Measurements from ENCODE around the gene FREM2. TPM values are rescaled to one million over a fixed set of nuclear protein-coding genes. Genes with fewer than 3 reads are reported as not detected.

Gene FREM2
- total RNA-seq, 2 experiments from 2014 or later = not detected

- ChIA-PET CTCF (no interaction called here), POLR2A (no interaction called here)
- ATAC-seq (no peak), DNase-seq (no peak)
- H3K27ac Mint-ChIP-seq = no peak overlapping the region
- no peak overlapping the region for H3K4me3 Mint-ChIP-seq
- H3K4me1 Mint-ChIP-seq (ENCODE audit: low read depth) = no peaks in the 10 kb centered on the region
- no peaks in the 10 kb centered on the region for H3K9me3 Mint-ChIP-seq
- no peaks in the 10 kb centered on the region for H3K36me3 Mint-ChIP-seq (ENCODE audit: low read depth)
- no peak for TF ChIP-seq CTCF (IDR thresholded peaks at IDR 0.05)
- intact Hi-C loops (cut with micrococcal nuclease) = no loop called here
- peaks cover 5% of the 10 kb centered on the region for H3K27me3 Mint-ChIP-seq
Measured at GRCh38 chr13:38733146-38733545, 46.3 kb downstream of the FREM2 start.

GRCh38 chr13:38735665-38736440 lies 49.0 kb downstream of the FREM2 start:
- Mint-ChIP-seq H3K4me1 (ENCODE audit: low read depth) (no peaks in the 10 kb centered on the region), H3K27ac (no peak overlapping the region), H3K36me3 (ENCODE audit: low read depth) (no peaks in the 10 kb centered on the region), H3K4me3 (no peak overlapping the region), H3K9me3 (peaks cover 2% of the 10 kb centered on the region), H3K27me3 (peaks cover 7% of the 10 kb centered on the region)
- ATAC-seq = no peak
- DNase-seq = no peak
- CTCF ChIA-PET = no interaction called here
- POLR2A ChIA-PET = no interaction called here
- TF ChIP-seq CTCF (IDR thresholded peaks at IDR 0.05) = no peak
- intact Hi-C loops (cut with micrococcal nuclease) = no loop called here

- Mint-ChIP-seq H3K4me3 (no peak overlapping the region), H3K4me1 (ENCODE audit: low read depth) (no peaks in the 10 kb centered on the region), H3K9me3 (peaks cover 1% of the 10 kb centered on the region), H3K27me3 (peaks cover 2% of the 10 kb centered on the region), H3K36me3 (ENCODE audit: low read depth) (no peaks in the 10 kb centered on the region), H3K27ac (no peak overlapping the region)
- ChIA-PET CTCF (no interaction called here), POLR2A (no interaction called here)
- intact Hi-C loops (cut with micrococcal nuclease) = no loop called here
- no peak for ATAC-seq
- TF ChIP-seq CTCF (IDR thresholded peaks at IDR 0.05) = no peak
- DNase-seq = no peak
Measured at GRCh38 chr13:38743466-38743865, 56.6 kb downstream of the FREM2 start.

- Mint-ChIP-seq H3K36me3 (ENCODE audit: low read depth) (no peaks in the 10 kb centered on the region), H3K4me1 (ENCODE audit: low read depth) (no peaks in the 10 kb centered on the region), H3K27ac (no peak overlapping the region), H3K9me3 (no peaks in the 10 kb centered on the region), H3K4me3 (no peak overlapping the region), H3K27me3 (peaks cover 3% of the 10 kb centered on the region)
- ATAC-seq (no peak), DNase-seq (no peak)
- intact Hi-C loops (cut with micrococcal nuclease) = no loop called here
- ChIA-PET CTCF (no interaction called here), POLR2A (no interaction called here)
- no peak for TF ChIP-seq CTCF (IDR thresholded peaks at IDR 0.05)
Measured at GRCh38 chr13:38752686-38753085, 65.8 kb downstream of the FREM2 start.

GRCh38 chr13:38753878-38754277 lies 67.0 kb downstream of the FREM2 start:
- no peak overlapping the region for H3K27ac Mint-ChIP-seq
- no peaks in the 10 kb centered on the region for H3K9me3 Mint-ChIP-seq
- ATAC-seq (no peak), DNase-seq (no peak)
- no peaks in the 10 kb centered on the region for H3K4me1 Mint-ChIP-seq (ENCODE audit: low read depth)
- no peak overlapping the region for H3K4me3 Mint-ChIP-seq
- no peak for TF ChIP-seq CTCF (IDR thresholded peaks at IDR 0.05)
- H3K36me3 Mint-ChIP-seq (ENCODE audit: low read depth) = no peaks in the 10 kb centered on the region
- CTCF ChIA-PET = no interaction called here
- intact Hi-C loops (cut with micrococcal nuclease) = no loop called here
- POLR2A ChIA-PET = no interaction called here
- H3K27me3 Mint-ChIP-seq = peaks cover 3% of the 10 kb centered on the region
